ENCODE data around the gene FRRS1L.

The FRRS1L gene

GRCh38 chr9:109166771-109167601 lies at the start of gene FRRS1L:
Gene FRRS1L, minus strand, starts transcription at chr9:109167249. Its CDS starts 111 bp downstream, at chr9:109167138.
- DNase-seq (ENCODE audit: low read depth in 2 of 2) = no peak

DNA sequence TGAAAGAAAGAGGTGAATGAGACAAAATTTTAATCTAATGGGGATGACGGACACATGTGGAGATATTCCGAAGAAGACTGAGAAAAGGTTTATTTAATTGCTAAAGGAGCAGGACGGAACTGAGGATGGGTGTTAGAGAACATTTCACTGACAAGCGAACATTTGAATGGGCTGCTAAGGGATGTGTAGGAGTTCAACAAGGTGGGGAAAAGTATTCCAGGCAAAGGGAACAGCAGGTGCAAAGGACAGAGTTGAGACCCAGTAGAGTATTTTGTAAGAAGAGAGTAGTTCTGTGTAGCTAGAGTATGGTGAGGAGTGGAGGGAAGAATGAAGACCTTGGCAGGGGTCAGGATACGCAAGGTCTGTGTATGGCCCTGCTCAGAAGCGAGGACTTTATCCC lies 47.4 kb upstream of the FRRS1L start:
- DNase-seq (ENCODE audit: low read depth in 2 of 2) = no peak

DNA sequence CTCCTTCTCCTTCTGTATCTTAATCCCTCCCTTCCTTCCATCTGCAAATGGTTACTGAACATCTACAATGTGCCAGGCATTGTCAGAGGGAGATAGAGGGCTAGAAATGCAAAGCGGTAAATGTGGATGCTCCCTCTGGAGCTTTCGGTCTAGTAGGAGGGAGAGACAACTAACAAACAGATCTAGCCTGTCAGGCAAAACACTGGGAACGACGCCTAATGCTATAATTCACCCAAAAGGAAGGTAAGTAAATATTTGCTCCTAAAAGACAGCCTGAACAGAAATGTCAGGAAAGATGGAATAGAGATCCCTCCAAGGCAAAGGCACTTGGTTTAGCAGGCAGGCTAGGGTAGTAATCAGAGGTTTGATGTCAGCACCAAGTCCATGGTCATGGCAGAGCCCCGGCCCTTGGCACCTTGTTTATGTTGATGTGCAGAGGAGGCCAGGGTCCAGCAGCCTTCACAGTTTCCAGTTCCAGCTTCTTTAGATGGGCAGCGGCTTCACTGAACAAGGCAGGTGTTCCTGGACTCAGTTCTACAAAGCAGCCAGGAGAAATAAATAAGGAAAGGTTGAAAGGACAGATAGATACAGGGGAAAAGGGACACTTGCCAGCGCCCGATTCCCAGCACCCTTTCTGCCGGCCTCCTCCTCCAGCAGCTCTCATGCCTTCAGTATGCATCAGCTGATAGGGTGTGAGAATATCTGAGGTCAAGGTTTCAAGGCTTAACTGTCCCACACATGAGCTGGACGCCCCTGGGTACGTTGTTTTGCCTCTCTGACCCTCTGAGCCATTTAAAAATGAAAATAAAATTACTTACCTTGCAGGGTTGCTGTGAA lies 46.5 kb upstream of the FRRS1L start:
- no peak for DNase-seq (ENCODE audit: low read depth in 2 of 2)

- no peak for DNase-seq (ENCODE audit: low read depth in 2 of 2)
These were observed 45.7 kb upstream of the FRRS1L start for GRCh38 chr9:109212768-109213167.

GRCh38 chr9:109206670-109207069 lies 39.6 kb upstream of the FRRS1L start:
- DNase-seq (ENCODE audit: low read depth in 2 of 2) = no peak

DNA sequence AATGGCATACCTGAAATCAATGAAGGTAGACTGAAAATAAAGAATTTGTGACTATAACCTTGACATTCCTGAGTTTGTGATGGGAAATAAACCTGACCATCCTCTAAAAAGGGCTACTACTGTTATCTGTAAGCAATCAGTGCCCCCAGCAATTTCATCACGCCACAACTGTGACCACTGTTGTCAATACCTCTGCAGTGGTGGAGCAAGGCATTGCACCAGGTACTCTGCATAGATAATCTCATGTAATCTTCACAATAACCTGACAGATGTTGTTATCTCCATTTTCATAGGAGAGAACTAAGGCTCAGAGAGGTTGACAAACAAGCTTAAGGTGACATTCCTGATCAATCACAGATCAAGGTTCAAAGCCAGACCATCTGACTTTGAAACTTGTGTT lies 38.5 kb upstream of the FRRS1L start:
- DNase-seq (ENCODE audit: low read depth in 2 of 2) = no peak

DNA sequence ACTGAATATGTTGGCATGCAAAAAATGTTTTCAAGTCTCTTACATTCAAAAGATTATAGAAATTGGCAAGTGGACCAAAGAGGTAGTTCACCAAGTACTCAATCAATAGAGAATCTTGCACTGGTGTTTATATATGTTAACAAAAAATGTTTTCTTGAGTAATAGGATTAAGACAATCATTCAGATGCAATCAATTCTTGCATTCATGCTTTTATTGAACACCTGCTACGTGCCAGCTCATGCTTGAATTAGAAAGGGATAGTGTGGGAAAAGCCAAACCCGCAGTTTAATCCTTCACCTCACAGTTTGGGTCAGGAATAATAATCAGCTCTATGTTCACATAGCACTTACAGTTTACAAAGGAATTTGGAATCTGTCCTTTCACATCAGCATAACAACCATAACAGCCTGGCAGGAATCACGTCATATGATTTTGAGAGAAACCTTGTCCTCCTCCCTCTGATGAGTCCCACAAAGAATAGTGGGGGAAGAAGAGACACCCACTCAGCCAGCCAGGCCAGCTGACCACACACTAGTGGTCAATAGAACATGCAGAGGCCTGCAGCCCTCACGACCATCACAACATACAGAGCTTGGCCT lies 36.8 kb upstream of the FRRS1L start:
- no peak for DNase-seq (ENCODE audit: low read depth in 2 of 2)

GRCh38 chr9:109199676-109200075 lies 32.6 kb upstream of the FRRS1L start:
- no peak for DNase-seq (ENCODE audit: low read depth in 2 of 2)

DNA sequence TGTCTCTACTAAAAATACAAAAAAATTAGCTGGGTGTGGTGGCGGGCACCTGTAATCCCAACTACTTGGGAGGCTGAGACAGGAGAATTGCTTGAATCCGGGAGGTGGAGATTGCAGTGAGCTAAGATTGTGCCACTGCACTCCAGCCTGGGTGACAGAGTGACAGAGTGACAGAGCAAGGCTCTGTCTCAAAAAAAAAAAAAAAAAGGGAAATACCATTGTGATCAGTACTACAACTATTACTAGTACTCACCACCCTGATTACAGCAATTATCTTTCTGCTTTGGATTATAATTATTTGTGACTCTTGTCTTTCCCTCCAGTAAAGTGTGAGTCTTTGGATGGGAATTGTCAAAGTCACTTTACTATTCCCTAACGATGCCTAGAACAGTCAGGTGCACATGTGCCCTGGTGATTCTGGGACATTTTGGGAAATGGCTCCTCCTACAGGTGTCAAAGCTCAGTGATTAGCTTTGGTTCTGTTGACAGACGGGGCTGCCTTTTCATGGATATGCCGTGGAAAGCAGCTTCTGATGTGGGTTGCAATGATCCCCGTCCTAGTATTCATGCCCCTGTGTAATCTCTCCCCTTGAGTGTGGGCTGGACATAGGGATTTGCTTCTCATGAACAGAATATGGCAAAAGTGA lies 31.8 kb upstream of the FRRS1L start:
- DNase-seq (ENCODE audit: low read depth in 2 of 2) = no peak

DNA sequence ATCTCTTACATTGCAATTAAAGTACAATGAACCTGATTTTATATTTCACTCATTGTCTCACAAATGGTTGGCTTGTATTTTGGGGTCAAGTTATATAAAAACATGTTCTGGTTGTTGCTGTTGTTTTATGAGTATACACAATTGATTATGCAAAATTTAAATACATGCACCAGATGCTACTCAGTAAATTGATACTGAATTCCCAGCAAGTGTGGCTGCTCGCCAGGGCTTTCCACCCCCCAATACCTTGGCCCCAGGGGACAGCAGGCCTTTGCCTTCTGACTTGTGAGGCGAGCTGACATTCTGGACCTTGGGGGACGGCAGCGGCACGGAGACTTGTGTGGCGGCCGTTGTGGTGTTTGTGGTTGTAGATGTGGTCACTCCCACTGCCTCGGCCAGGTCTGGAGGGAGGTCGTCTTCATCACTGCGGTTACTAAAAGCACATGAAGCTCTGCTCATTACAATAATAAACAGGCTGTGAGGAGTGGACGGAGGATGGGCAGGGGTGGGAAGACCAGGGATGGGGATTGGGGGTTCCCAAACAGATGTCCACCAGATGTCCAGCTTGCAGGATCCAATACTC lies 27.0 kb upstream of the FRRS1L start:
- no peak for DNase-seq (ENCODE audit: low read depth in 2 of 2)

- no peak for DNase-seq (ENCODE audit: low read depth in 2 of 2)
These were observed 25.8 kb upstream of the FRRS1L start for GRCh38 chr9:109192732-109193361.

DNA sequence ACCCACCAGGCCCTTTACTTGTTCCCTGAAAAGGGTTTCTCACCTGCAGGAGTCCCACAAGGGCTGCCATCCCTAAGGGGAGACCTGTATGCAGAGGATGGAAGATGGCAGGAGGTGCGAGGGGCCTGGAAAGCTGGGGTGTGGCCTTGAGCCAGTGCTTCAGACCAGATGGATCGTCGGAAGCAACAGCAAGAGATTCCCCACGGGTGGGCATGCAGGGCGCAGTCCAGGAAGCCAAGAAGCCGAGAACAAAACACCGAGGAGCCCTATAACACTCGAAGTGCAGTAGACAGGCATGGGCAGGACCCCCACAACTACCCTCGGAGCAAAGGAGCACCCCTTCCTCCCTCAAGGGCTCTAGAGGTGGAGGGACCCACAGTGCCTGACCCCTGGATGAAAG lies 24.7 kb upstream of the FRRS1L start:
- no peak for DNase-seq (ENCODE audit: low read depth in 2 of 2)

DNA sequence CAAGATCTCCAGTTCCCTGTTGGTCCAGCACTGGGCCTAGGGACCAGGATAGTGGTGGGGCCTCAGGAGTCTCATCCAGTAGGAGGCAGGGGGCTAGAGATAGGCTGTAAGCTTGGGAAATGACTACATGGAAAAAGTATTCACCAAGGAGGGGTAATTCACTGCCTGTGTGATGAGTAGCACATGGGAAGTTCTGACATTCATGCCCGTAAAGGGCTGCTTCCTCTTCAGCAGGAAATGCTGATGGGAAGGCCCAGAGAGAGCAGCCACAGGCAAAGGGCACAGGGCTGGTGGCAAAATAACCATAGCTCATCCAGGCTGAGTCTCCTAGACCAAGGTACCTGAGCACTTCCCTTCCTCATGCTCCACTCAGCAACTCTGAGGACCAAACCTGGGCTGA lies 23.1 kb upstream of the FRRS1L start:
- no peak for DNase-seq (ENCODE audit: low read depth in 2 of 2)

DNA sequence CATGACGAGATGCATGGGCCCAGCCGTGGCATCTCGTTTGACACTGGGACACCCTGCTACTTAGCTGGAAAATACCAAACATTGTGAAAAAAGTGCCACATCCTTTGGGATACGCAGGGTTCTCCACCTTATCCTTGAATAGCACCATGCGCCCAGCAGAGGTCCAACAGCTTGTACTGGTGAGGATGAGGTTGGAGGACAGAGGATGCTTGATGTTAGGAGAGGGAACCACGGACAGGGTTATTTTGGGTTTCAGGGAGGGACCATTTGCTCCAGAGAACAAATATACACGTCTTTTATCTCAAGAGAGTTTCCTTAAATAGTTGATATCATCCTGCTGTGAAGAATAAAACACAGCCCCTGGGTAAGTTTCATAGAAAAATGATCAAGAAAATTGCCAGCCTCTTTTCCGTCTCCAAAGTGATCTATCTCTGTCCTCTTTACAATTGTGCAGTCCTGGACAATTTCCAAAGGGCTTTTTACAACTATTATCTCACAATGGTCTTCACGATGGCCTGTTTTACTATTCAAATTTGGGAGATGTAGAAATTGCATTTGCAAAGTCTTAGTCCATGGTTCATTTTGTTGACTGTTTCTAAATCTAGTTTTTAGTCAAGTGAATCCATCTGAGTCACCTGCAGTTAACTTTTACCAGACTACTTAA lies 19.9 kb upstream of the FRRS1L start:
- DNase-seq (ENCODE audit: low read depth in 2 of 2) = no peak

DNA sequence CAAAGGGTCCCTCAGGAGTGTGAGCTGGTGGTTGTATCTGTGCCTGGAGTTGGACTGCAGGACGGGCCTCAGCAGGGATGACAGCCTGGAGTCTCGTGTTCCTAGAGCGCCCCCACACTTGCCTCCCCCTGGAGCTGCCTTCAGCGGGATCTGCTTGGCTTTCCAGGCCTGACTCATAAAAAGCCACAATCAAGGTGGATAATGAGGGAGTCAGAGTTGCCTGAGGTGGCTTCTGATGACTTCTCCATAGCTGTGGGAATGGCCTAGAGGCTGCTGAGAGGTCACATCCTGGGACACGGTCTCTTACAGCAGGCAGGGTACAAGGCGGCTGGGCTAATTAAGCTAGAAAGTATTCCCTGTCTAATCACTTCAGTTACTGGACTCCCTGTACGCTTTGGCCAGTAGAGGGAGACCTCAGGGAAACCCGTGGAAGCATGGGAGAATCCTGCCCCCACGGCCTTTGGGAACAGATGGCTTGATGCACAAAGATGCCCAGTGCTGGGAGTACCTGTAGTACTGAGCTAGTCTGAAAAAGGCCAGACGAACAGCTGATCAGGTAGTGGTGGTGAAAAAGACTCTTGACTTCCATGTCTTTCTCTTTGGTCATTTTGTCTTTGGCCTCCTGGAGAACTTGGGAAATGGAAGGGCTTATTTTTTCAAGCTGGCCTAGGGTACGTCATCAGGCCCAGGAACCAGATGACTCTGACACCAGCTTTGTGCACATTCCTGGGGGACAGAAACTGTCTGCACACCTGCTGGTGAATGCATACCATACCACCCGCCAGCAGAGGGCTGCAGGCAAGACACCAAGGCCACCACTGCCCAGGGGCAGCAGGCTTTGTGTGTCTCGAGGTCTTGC lies 16.1 kb upstream of the FRRS1L start:
- DNase-seq (ENCODE audit: low read depth in 2 of 2) = no peak

GRCh38 chr9:109182550-109182939 lies 15.5 kb upstream of the FRRS1L start:
- DNase-seq (ENCODE audit: low read depth in 2 of 2) = no peak

- no peak for DNase-seq (ENCODE audit: low read depth in 2 of 2)
These were observed 14.2 kb upstream of the FRRS1L start for GRCh38 chr9:109181284-109181683.

GRCh38 chr9:109179801-109180523 lies 12.9 kb upstream of the FRRS1L start:
- DNase-seq (ENCODE audit: low read depth in 2 of 2) = no peak

DNA sequence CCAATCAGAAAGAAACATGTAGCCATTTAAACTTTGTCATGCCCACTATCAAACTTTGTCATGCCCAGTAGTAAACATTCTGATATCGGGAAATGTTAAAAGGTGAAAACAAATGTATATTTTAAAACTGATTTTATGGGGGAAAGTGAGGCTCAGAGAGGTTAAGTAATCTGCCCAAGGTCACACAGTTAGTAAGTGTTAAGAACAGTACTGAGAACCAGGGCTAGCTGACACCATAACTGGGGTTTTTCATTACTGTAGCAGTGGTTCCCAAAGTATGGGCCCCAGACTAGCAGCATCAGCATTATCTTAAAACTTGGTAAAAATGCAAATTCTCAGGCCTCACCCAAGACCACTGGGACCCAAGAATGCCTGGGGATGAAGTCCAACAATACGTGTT lies 9.9 kb upstream of the FRRS1L start:
- DNase-seq (ENCODE audit: low read depth in 2 of 2) = no peak

Measured in stimulated activated CD8-positive, alpha-beta memory T cell treated with anti-CD3 and anti-CD28 coated beads, Interleukin-15, amount 100 ng/mL, for 4 hours (primary cell).